Activated CD4-positive, alpha-beta T cell treated with anti-CD3 and anti-CD28 coated beads for 24 hours (primary cell): ENCODE measurements around the gene ADGRD1.

Experiments
- DNase-seq, 2 donors: peaks; one replicate each; pipeline ENCODE4 v3.0.0-alpha.2; 2020; ENCODE audit warnings: low read depth in 2 of 2

Gene ADGRD1

GRCh38 chr12:130965668-130966067, 12.0 kb downstream of the ADGRD1 start:
- no peak for DNase-seq

GRCh38 chr12:130966443-130967030, 12.8 kb downstream of the ADGRD1 start:
- DNase-seq: no peak

DNA sequence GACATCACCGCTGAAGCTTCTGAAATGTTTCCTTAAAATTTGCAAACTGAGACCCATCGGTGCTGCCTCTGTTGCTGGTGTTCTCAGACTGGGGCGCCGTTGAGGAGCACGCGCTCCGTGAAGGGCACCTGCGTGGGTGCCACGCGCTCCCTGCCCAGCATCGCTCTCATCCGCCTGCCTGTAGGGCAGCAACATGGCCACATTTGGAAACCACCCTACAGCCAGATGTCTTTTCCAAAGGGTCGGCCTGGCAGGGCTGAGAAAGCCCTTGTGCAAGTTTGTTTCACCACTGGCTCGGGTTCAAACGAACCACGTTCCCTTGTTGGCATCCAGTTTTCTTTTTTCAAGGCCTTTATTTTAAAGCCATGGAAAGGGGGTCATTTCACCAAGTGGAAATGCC, 13.9 kb downstream of the ADGRD1 start:
- DNase-seq: no peak

- DNase-seq: no peak
Observed at GRCh38 chr12:130968611-130969010, 14.9 kb downstream of the ADGRD1 start.

GRCh38 chr12:130969223-130969622, 15.5 kb downstream of the ADGRD1 start:
- DNase-seq: no peak

DNA sequence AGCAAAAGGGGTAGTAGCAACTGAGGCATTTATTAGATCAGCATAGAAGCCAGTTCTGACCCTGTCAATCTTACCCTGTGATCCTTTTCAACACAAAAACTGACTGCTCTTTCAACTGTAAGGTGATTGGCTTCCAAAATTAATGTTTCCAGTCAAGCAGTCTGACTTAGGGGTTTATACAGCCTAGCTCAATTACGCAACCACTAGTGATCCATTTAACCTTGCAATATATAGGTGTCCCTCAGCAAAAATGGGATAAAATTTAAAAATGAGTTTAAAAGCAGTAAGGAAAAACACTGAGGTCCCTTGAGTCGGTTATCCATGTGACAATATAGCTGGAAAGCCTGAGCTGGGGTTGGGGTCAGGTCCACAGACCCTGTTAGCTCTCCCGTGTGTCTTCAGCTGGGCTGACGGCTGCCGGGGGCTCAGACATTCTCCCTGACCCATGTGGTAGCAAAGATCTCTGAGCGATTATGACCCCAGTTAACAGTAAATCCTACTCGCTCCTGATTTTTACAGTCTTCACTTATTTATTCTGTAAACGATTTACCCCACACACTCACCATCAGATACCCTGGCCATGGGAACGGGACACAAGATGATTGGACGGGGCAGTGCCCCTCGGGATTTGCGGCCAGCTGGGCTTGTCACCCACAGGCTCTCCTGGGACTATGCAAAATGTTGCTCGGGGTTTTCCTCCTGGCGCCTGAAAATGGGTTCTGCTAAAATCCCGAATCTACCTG, 16.6 kb downstream of the ADGRD1 start:
- DNase-seq: no peak

- no peak for DNase-seq
Observed at GRCh38 chr12:130970908-130971233, 17.2 kb downstream of the ADGRD1 start.

DNA sequence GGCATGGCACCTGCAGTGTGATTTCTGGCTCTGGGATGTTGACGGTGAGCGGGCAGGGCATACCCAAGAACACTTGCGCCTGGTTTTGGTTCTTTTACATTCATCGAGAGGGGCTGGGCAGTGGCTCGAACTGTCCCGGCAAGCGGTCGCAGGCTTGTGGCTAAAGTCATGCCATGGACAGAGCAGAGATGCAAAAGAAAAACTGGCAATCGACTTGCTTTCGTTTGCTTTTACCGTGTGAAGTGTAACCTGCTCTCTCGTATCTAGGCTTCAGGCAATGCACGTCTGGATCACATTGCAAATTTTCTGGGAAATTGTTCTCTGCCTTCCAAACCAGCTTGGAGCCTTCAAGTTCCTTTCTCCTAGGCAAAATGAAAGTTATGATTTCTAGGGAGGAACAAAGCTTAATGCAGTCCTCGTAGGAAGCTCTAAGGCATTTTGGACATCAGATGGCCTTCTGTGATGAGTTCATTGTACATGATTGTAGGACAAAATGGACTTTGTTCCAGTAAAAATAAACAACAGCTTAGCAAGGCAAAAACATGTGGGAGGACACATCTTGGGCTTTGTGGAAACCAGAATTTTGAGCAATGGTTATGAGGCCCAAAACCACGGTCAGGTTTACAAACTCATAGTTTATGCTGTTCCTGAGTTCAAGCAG, 18.3 kb downstream of the ADGRD1 start:
- DNase-seq: no peak

GRCh38 chr12:130972586-130972950, 18.9 kb downstream of the ADGRD1 start:
- DNase-seq: no peak

DNA sequence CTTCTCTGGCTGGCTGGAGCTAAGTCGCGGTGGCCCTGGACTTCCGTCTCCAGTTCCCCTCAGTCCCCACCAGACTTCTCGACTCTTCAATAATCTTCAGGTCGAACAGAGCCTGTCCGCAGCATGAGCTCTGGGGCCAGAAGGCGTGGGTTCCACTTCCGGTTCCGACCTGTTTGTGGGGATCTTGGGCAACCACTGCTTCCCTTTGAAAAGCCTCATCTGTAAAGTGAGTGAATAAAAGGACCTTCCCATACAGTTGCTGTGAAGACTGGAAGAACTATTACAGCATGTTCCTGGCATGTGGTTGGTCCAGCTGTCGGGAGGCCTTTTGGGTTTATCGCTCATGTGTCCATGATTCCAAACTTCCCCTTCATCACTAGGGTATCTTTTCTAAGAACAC, 19.4 kb downstream of the ADGRD1 start:
- no peak for DNase-seq

- DNase-seq: no peak
Observed at GRCh38 chr12:130973906-130974305, 20.2 kb downstream of the ADGRD1 start.

- no peak for DNase-seq
Observed at GRCh38 chr12:130975116-130975515, 21.4 kb downstream of the ADGRD1 start.

DNA sequence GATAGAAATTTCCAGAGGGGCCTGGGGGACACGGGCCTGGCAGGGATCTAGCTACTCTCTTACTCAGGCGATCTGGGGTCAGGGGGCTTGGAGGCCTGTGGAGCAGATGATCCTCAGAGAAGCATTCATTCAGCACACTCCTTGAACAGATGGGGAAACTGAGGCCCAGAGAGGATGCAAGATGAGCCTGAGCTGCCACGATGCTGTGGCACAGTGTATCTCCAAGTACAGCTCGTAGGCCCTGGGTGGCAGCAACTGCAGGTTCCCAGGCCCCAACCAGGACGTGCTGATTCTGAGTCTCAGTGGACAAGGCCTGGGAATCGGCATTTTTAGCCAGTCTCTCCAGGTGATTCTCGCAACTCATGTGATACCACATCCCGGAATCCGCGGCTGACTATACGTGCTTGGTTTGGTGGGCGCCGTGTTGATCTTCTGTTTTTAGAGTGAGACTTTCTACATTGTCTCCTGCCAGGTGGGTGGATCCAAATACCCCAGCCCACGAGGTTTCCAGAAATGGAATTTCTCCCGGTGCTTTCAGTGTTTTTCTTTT, 22.5 kb downstream of the ADGRD1 start:
- no peak for DNase-seq

DNA sequence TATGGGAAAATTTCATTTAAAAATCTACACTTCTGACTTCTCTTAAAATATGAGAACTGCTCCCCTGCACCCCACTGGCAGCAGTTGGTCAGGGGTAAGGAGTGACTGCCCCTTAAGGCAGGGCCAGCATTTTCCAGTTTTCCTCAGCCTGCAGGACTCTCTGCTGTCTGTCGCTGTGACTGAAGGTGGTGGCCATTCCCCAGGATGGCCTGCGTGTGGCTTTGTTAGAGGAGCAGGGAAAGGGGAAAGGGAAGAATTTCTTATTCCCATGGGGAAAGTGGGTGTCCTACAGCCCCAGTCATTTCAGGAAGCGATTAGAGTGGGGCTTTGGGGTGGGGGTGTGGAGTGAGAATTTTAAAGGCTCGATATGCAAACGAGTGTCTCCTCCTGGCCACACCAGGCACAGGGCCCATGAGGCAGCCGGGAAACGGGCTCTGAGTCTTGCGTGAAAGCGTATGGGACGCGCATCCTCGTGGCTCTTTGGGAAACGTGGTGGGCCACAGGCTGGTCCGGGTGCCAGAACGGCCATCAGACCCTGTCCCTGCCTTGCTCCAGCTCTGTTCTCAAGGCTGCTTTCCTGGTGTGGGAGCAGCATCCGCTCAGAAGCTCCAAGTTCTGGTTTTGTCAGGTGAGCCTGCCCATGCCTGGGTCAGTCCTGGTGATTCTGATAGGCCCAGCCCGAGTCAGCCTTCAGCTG, 23.5 kb downstream of the ADGRD1 start:
- DNase-seq: no peak

- no peak for DNase-seq
Observed at GRCh38 chr12:130977743-130978095, 24.0 kb downstream of the ADGRD1 start.

GRCh38 chr12:130978785-130979184, 25.1 kb downstream of the ADGRD1 start:
- DNase-seq: no peak

GRCh38 chr12:130981074-130981742, 27.5 kb downstream of the ADGRD1 start:
- no peak for DNase-seq

DNA sequence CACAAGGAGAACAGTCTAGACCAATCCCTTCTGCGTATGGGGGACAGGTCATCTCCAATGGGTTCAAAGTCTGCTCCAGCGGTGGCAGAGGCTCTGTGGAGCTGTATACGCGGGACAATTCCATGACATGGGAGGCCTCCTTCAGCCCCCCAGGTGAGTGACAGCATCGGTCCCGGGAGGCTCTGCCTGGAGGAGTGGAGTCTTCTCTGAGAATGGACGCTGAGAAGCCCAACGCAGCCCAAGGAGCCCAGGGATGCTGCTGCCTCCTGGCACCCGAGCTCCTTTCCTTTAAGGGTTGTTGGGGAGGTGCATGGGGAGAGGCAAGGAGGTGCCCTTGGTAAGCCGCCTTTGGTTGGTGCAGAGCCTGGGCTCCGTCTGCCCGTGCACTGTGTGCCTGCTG, 28.2 kb downstream of the ADGRD1 start:
- no peak for DNase-seq

DNA sequence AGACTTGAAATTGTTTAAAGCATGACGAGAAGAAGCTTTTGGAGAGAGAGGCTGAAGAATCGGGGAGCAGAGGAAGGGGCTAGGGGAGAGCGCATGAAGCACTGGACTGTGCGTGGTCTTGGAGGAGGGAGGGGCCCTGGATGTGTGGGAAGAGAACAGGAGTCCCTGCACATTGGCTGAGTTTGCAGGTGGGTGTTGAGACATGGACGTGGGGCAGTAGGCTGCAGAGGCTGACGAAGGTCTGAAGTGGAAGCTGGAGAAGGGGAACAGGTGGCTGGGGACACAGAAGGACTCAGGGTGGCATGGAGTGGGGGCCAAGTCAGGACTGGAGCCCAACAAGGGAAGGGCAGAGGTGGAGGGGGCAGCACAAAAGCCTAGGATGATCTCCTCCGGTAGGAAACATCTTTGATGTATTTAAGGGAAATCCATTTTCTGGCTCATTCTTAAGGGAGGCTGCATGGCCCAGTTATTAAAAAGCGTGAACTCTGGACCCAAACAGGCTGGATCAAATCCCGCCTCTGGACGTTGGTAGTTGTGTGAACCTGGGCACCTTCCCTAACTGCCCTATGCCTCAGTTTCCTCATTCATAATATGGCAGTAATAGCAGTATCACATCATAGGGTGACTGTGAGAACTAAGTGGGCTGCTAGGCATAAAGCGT, 29.0 kb downstream of the ADGRD1 start:
- no peak for DNase-seq

- DNase-seq: no peak
Observed at GRCh38 chr12:130983328-130984017, 29.8 kb downstream of the ADGRD1 start.
